HCT116 (cell line): Measurements from ENCODE around the gene CFAP97D2. TPM values are rescaled to one million over a fixed set of nuclear protein-coding genes. Genes with fewer than 3 reads are reported as not detected.

Experiments used
- ATAC-seq: fragments of 200-7000 bp; cut with Tn5 transposase; 2 replicates; pipeline ENCODE4 v1.9.1; 2020; ENCODE audit warnings: mild to moderate bottlenecking, moderate library complexity
- BruUV-seq: library from RNA; stranded (reverse); fragments of 400-500 nt; replicated peaks from 2 replicates; lab custom pipeline; 2021; lab: Mats Ljungman, UMichigan
- CTCF ChIA-PET: fragments of 300-600 bp; sonication (Branson Sonifier 250); formaldehyde crosslinking; loops from one replicate; lab custom pipeline; 2021; ENCODE audit warnings: antibody characterized with exemption; lab: Charles Lee
- POLR2A ChIA-PET: fragments of 300-600, 350-600 bp; sonication (Branson Sonifier 250); formaldehyde crosslinking; loops from one replicate; lab custom pipeline; 2021; ENCODE audit warnings: antibody characterized with exemption; lab: Charles Lee
- RAD21 ChIA-PET, 2 experiments: fragments of 300-600 bp; sonication (Branson Sonifier 250); formaldehyde crosslinking; loops; one replicate each; lab custom pipeline; 2023; ENCODE audit warnings: low total read pairs in 2 of 2; ENCODE audit not compliant: uncharacterized antibody in 2 of 2, unreplicated experiment in 2 of 2, low non-redundant PET in 1 of 2; lab: Charles Lee
- DNase-seq: peaks from one replicate; pipeline ENCODE4 v3.0.0-alpha.2; 2010; ENCODE audit warnings: low read depth, low spot score
- H2AFZ ChIP-seq: fragments of 200-600 bp; shearing (Covaris generic), sonication (generic); 2 replicates; pipeline ENCODE4 v1.6.1; 2017; ENCODE audit warnings: low read depth, mixed run types, mixed read lengths, antibody characterized with exemption, low read length; ENCODE audit not compliant: poor library complexity, severe bottlenecking
- H3K27ac ChIP-seq: 2 replicates; pipeline ENCODE4 v1.5.1; 2012; ENCODE audit warnings: low read depth, low read length
- H3K27me3 ChIP-seq: fragments of 200-600 bp; sonication (generic); 2 replicates; pipeline ENCODE4 v1.6.1; 2016; ENCODE audit warnings: mixed run types, low read length, mixed read lengths; ENCODE audit not compliant: insufficient read depth
- H3K36me3 ChIP-seq, 2 experiments: fragments of 200-500 bp in 1 of 2; fragments of 200-600 bp in 1 of 2; sonication (Bioruptor generic) in 1 of 2; sonication (generic) in 1 of 2; 2 replicates each; pipeline versions ENCODE4 v1.5.1 to v1.6.1; 2014 to 2016; ENCODE audit warnings: low read length in 2 of 2, inconsistent platforms in 1 of 2, mixed read lengths in 1 of 2, mixed run types in 1 of 2; ENCODE audit not compliant: insufficient read depth in 2 of 2, control insufficient read depth in 1 of 2
- H3K4me1 ChIP-seq, 2 experiments: fragments of 200-600 bp in 1 of 2; sonication (generic) in 1 of 2; 2 replicates each; pipeline versions ENCODE4 v1.5.1 to v1.6.1; 2012 to 2017; ENCODE audit warnings: low read length in 2 of 2, inconsistent platforms in 1 of 2, mild to moderate bottlenecking in 1 of 2, mixed read lengths in 1 of 2, mixed run types in 1 of 2, moderate library complexity in 1 of 2; ENCODE audit not compliant: insufficient read depth in 2 of 2, control insufficient read depth in 1 of 2
- H3K4me2 ChIP-seq: fragments of 200-600 bp; sonication (generic); 2 replicates; pipeline ENCODE4 v1.6.1; 2017; ENCODE audit warnings: mixed run types, low read length, mixed read lengths
- H3K4me3 ChIP-seq, 2 experiments: fragments of 200-600 bp in 1 of 2; sonication (generic) in 1 of 2; replicated peaks in 1 of 2; 2 replicates each; pipeline ENCODE4 v1.5.1; 2011 to 2016; ENCODE audit warnings: low read length in 2 of 2, control low read depth in 1 of 2, low read depth in 1 of 2, mild to moderate bottlenecking in 1 of 2, mixed read lengths in 1 of 2, mixed run types in 1 of 2
- H3K79me2 ChIP-seq: fragments of 200-600 bp; sonication (generic); 2 replicates; pipeline ENCODE4 v1.6.1; 2017; ENCODE audit warnings: mild to moderate bottlenecking, mixed run types, low read length, moderate library complexity, mixed read lengths; ENCODE audit not compliant: insufficient read depth
- H3K9ac ChIP-seq: fragments of 200-600 bp; sonication (generic); 2 replicates; pipeline ENCODE4 v1.6.1; 2016; ENCODE audit warnings: low read length, mixed read lengths
- H3K9me2 ChIP-seq: fragments of 200-600 bp; sonication (generic), shearing (Covaris generic); 2 replicates; pipeline ENCODE4 v1.6.1; 2017; ENCODE audit warnings: mixed run types, mild to moderate bottlenecking, moderate library complexity; ENCODE audit not compliant: insufficient read depth
- H3K9me3 ChIP-seq, 2 experiments: fragments of 200-500 bp in 1 of 2; fragments of 200-600 bp in 1 of 2; sonication (Bioruptor generic) in 1 of 2; sonication (generic) in 1 of 2; 2 replicates each; pipeline ENCODE4 v1.6.1; 2014 to 2017; ENCODE audit warnings: low read length in 2 of 2, mixed read lengths in 2 of 2, inconsistent platforms in 1 of 2, low read depth in 1 of 2, mild to moderate bottlenecking in 1 of 2, mixed run types in 1 of 2, moderate library complexity in 1 of 2; ENCODE audit not compliant: control insufficient read depth in 1 of 2, insufficient read depth in 1 of 2
- H4K20me1 ChIP-seq: fragments of 200-600 bp; sonication (generic), shearing (Covaris generic); 2 replicates; pipeline ENCODE4 v1.6.1; 2017; ENCODE audit warnings: mixed run types, mild to moderate bottlenecking, moderate library complexity; ENCODE audit not compliant: insufficient read depth
- CBX3 ChIP-seq: IDR thresholded peaks from 2 replicates; pipeline ENCODE4 v1.6.1; 2012; ENCODE audit warnings: low read depth
- ELF1 ChIP-seq: IDR thresholded peaks from 2 replicates; pipeline ENCODE4 v1.6.1; 2012; ENCODE audit warnings: low read depth, borderline replicate concordance
- JUND ChIP-seq: IDR thresholded peaks from 2 replicates; pipeline ENCODE4 v1.6.1; 2012
- MAX ChIP-seq: IDR thresholded peaks from 2 replicates; pipeline ENCODE4 v1.6.1; 2012
- POLR2A ChIP-seq: IDR thresholded peaks from 2 replicates; pipeline ENCODE4 v1.7.0; 2011; ENCODE audit warnings: borderline replicate concordance; ENCODE audit not compliant: insufficient read depth, insufficient read length; ENCODE audit errors: extremely low read depth
- RAD21 ChIP-seq: IDR thresholded peaks from 2 replicates; pipeline ENCODE4 v1.6.1; 2012; ENCODE audit warnings: low read depth, mild to moderate bottlenecking
- REST ChIP-seq: IDR thresholded peaks from 2 replicates; pipeline ENCODE4 v1.6.1; 2012; ENCODE audit warnings: low read depth
- SIN3A ChIP-seq: IDR thresholded peaks from 2 replicates; pipeline ENCODE4 v1.6.1; 2012; ENCODE audit warnings: low read depth
- SP1 ChIP-seq: IDR thresholded peaks from 2 replicates; pipeline ENCODE4 v1.6.1; 2012; ENCODE audit warnings: low read depth
- SRF ChIP-seq: IDR thresholded peaks from 2 replicates; pipeline ENCODE4 v1.6.1; 2012; ENCODE audit warnings: low read depth
- ZBTB33 ChIP-seq: IDR thresholded peaks from 2 replicates; pipeline ENCODE4 v1.6.1; 2011; ENCODE audit warnings: mild to moderate bottlenecking, low read length, moderate library complexity; ENCODE audit not compliant: insufficient replicate concordance; ENCODE audit errors: extremely low read depth
- ZFX ChIP-seq: fragments of 450-650 bp; IDR thresholded peaks from 2 replicates; pipeline ENCODE4 v1.6.1; 2017
- intact Hi-C: fragments of 100-400 bp; cut with micrococcal nuclease; formaldehyde crosslinking; loops from 2 replicates; pipeline ENCODE4 v1.10.0; 2022
- total RNA-seq: library from RNA; stranded (reverse); gene quantifications from one replicate; pipeline ENCODE4 v1.2.1, GENCODE V29; 2021; ENCODE audit not compliant: unreplicated experiment

CFAP97D2 gene
- total RNA-seq, 1 experiment from 2014 or later: not detected

- TF ChIP-seq SP1 (no peak), ZBTB33 (no peak), SRF (no peak), ZFX (no peak), CBX3 (no peak)
- no peaks in the 10 kb centered on the region for H3K4me1 ChIP-seq
- no peaks in the 10 kb centered on the region for H4K20me1 ChIP-seq
- H2AFZ ChIP-seq: no peak overlapping the region
- H3K4me2 ChIP-seq: no peak overlapping the region
- RAD21 ChIA-PET: no interaction called here
- H3K9me2 ChIP-seq: no peaks in the 10 kb centered on the region
- no peaks in the 10 kb centered on the region for H3K27me3 ChIP-seq
- ATAC-seq (no peak), DNase-seq (no peak)
- POLR2A ChIA-PET: no interaction called here
- H3K27ac ChIP-seq: no peak overlapping the region
- no peaks in the 10 kb centered on the region for H3K79me2 ChIP-seq
- no peak overlapping the region for H3K9ac ChIP-seq
- BruUV-seq: no TSS peak
- H3K4me3 ChIP-seq: no peak overlapping the region
- intact Hi-C loops: no loop called here
- no peaks in the 10 kb centered on the region for H3K9me3 ChIP-seq
- CTCF ChIA-PET: interaction anchor here (1.2 kb wide), 1 partner anchor 16 kb away, joined by 3 read pairs; the partner anchor contains the start of gene UPF3A
- peaks cover 49 to 74% of the 10 kb centered on the region in 2 experiments for H3K36me3 ChIP-seq
Observed at GRCh38 chr13:114264886-114265611, 86.0 kb downstream of the CFAP97D2 start.

- DNase-seq (no peak), ATAC-seq (no peak)
- no peaks in the 10 kb centered on the region for H4K20me1 ChIP-seq
- no TSS peak for BruUV-seq
- H3K36me3 ChIP-seq: peaks cover 44 to 67% of the 10 kb centered on the region in 2 experiments
- CTCF ChIA-PET: interaction anchor here (1.2 kb wide), 1 partner anchor 15 kb away, joined by 3 read pairs; the partner anchor contains the start of gene UPF3A
- intact Hi-C loops: no loop called here
- no peaks in the 10 kb centered on the region for H3K9me3 ChIP-seq
- H3K9me2 ChIP-seq: no peaks in the 10 kb centered on the region
- POLR2A ChIA-PET: no interaction called here
- H2AFZ ChIP-seq: no peak overlapping the region
- no peak overlapping the region for H3K9ac ChIP-seq
- no peaks in the 10 kb centered on the region for H3K79me2 ChIP-seq
- H3K4me2 ChIP-seq: no peak overlapping the region
- no peak overlapping the region for H3K4me3 ChIP-seq
- no peaks in the 10 kb centered on the region for H3K27me3 ChIP-seq
- H3K4me1 ChIP-seq: no peaks in the 10 kb centered on the region
- RAD21 ChIA-PET: no interaction called here
- no peak overlapping the region for H3K27ac ChIP-seq
- TF ChIP-seq SIN3A (no peak), CBX3 (no peak), ELF1 (no peak), MAX (no peak), POLR2A (no peak), ZBTB33 (no peak), REST (no peak), RAD21 (no peak), JUND (no peak)
Observed at GRCh38 chr13:114266241-114266640, 87.2 kb downstream of the CFAP97D2 start.
